Stimulated activated CD4-positive, alpha-beta T cell treated with anti-CD3 and anti-CD28 coated beads, Interleukin-2, amount 100 ng/mL, for 24 hours (primary cell): ENCODE results near the gene SGMS1.
"Not testable (repeated sequence)": the region's sequence is repeated elsewhere in the genome, so short reads cannot be mapped to it uniquely, and the experiment has no call there.

Experiments used
- DNase-seq, 2 donors: peaks; one replicate each; pipeline ENCODE4 v3.0.0-alpha.2; 2020

SGMS1 gene

DNA sequence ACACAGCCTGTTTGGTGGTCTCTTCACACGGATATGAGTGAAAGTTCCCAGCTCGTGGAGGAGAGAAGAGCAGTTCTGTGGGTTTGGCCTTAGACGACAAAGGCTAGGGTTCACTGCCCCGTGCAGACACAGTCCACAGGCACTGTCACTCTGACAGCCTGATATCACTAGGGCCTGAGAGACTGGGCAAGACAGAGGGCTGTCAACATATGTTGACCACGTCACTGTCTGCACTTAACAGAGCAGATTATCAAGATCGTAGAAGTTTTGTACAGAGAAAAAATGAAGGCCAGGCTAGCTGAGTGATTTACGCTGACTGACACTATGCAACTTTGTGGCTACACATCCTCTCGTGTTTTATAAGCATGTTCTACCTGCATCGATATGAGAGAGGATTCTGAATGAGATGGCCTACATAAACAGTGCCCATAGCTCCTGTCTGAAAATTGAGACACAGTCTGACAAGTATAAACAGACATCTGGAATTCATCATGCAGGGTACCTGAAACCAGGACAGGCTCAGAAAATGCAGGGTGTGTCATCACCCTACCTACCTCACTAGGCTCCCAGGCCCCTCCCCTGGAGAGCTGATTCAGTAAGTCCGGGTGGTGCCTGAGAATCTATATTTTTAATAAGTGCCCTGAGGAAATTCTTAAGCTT is 120.0 kb downstream of the SGMS1 start:
- DNase-seq: no peak

GRCh38 chr10:50503156-50503555 is 120.6 kb downstream of the SGMS1 start:
- DNase-seq: not testable (repeated sequence)

GRCh38 chr10:50501924-50502452 is 121.8 kb downstream of the SGMS1 start:
- DNase-seq: peak in 1 of 2 donors; percentile 24

GRCh38 chr10:50501478-50501877 is 122.3 kb downstream of the SGMS1 start:
- DNase-seq: no peak

- DNase-seq: no peak
These were observed 125.3 kb downstream of the SGMS1 start for GRCh38 chr10:50498465-50498864.

- DNase-seq: no peak
These were observed 126.0 kb downstream of the SGMS1 start for GRCh38 chr10:50497758-50498157.

DNA sequence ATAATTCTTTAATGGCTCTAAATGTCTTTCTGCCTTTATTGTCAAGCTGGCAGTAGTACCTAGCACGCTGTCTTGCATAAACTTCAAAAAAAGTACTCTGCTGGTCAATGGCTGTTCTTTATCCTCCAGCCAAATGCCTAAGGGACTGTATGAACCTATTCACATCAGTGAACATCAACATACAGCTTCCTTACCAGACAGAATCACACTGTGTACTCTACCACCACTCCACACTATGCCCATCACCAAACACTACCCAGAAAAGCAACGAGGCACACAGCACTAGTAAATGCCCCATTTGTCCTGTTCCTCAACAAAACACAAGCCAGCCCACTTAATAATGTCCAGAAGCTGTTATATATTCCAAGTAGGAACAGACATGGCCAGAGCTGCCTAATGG is 127.5 kb downstream of the SGMS1 start:
- DNase-seq: no peak

GRCh38 chr10:50490241-50490640 is 133.5 kb downstream of the SGMS1 start:
- no peak for DNase-seq

DNA sequence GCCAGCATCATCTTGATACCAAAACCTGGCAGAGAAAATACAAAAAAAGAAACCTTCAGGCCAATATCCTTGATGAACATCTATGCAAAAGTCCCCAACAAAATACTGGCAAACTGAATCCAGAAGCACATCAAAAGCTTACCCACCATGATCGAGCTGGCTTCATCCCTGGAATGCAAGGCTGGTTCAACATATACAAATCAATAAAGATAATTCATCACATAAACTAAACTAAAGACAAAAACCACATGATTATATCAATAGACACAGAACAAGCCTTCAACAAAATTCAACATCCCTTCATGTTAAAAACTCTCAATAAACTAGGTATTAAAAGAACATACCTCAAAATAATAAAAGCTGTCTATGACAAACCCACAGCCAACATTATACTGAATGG is 139.2 kb downstream of the SGMS1 start:
- DNase-seq: not testable (repeated sequence)

- DNase-seq: no peak
These were observed 143.4 kb downstream of the SGMS1 start for GRCh38 chr10:50480054-50481007.

GRCh38 chr10:50477287-50478203 is 146.2 kb downstream of the SGMS1 start:
- DNase-seq: no peak

DNA sequence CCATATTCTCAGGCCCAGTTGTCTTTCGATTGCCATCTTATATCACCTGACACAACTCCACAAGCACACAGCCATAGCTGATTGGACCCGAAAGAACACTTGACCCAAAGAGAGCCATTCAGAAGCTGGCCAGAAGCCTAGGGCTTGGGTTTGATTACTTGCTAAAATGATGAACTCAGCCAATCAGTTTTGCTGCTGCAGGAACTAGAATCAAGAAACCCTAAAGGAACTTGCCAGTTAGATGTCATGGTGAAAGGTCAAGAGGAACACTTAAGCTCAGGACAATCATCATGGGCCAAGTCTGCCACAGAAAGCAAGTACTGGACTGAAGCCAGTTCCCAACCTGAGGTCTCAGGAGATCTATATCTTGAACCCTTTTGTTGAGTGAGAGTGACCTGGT is 150.0 kb downstream of the SGMS1 start:
- no peak for DNase-seq

- DNase-seq: no peak
These were observed 150.8 kb downstream of the SGMS1 start for GRCh38 chr10:50472914-50473313.

DNA sequence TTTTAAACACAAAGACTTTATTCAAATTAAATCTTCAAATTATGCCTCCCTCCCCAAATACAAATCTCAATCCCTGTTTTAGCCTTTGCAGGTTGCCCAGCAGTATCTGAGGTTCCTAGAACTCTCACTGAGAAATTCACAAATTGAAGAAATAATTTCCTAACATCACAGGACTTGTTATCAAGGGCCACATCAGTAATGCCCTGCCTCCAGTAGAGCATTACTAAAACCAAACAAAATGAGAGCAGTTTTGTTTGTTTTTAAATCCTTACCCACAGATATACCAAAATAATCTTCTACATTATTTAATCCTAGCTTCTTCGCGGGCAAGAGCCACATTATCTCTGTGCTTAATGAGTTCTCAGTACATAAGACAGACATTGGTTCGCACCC is 152.2 kb downstream of the SGMS1 start:
- DNase-seq: no peak

DNA sequence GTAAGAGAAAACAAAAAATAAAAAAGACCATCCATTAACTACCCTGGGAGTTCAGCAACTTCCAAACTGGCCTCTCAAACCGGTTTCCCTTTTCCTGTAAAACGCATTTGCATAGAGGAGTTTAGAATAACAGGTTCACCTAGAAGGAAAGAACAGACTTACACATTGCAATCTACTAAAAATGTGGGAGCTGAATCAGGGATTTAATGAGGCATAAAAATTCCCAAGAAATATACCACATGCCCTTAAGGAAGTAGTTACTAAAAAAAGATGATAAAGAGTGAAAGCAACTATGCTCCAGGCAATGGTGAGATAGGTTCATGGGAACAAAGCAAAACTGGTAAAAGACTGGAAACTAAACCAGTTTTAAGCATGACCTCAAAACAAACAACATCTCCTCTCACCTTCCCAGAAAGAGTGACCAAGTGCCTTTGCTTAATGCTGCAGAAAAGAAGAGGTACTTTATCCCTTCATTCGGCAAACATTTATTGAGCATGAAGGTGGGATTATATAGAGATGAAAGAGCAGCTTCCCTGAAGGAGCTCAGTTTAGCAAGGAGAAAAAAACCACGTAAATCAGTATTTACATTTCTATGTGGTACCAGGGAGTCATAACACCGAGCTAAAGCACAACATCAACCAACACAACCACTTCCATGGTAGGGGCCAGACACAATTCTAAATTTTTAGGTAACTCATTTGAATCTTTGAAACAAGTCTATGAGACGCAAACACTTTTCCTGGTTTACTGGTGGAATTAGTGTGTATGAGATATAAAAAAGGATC is 152.8 kb downstream of the SGMS1 start:
- no peak for DNase-seq

DNA sequence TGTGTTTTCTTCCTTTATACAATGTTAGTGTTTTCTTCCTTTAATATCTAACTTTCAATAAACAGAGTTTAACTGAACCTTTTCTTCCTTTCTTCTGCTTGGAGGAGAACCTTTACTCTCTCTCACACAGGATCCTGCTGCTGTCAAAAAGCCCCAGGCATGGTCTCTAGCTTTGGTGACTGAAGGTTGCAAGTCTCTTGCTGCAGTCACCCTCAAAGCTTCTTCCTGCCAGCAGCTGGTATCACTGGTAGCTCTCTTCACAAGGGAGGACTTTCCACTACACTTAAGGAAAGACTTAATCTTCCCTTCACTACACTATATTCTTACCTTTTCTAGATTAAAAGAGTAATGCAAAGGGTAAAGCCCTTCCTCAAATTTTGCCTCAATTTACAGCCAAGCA is 153.4 kb downstream of the SGMS1 start:
- DNase-seq: no peak

GRCh38 chr10:50469778-50470193 is 154.0 kb downstream of the SGMS1 start:
- DNase-seq: no peak

DNA sequence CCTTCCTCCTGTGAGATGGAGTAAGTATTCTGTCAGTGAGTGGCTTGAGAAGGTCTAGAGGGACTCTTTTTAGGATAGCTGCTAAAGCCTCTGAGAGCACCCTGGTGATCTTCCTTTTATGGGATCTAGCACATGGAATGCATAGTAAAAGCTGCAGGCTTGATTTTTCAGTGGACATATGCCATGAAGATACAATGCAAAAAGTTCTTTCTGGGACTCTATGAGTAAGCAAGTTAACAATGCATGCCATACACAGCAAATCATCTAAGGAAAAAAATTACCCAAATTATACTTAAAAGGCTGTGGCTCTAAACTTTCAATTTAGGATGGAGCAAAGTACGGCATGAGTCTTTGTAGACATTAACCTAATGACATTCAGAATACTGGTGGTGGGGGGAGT is 154.5 kb downstream of the SGMS1 start:
- no peak for DNase-seq

DNA sequence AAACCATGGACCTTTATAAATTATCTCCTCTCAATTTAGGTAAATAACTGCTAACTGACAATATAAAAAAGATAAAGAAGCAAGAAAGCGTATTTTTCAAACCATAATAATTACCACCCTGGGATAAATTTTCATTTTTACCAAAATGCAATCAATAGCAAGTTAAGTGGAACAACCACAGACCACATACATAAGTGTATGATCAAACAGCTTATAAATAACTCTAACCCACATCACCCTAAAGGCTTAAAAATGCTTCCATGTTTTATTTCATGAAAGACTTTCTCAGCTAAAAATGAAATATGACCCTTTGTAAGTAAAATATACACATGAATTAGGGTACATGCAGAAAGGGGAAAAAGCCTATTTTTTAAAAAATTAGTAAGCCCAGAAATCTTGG is 156.5 kb downstream of the SGMS1 start:
- DNase-seq: no peak

GRCh38 chr10:50464004-50464409 is 159.7 kb downstream of the SGMS1 start:
- DNase-seq: no peak

GRCh38 chr10:50461834-50462233 is 161.9 kb downstream of the SGMS1 start:
- no peak for DNase-seq

- DNase-seq: no peak
These were observed 162.6 kb downstream of the SGMS1 start for GRCh38 chr10:50461123-50461522.
